GM19328 (cell line): Measurements from ENCODE around the gene ZMYND15.
"Not testable (repeated sequence)": the region's sequence is repeated elsewhere in the genome, so short reads cannot be mapped to it uniquely, and the experiment has no call there.

Experiments used
- ATAC-seq: cut with Tn5 transposase; IDR thresholded peaks from one replicate; pipeline ENCODE4 v1.9.1; 2021; ENCODE audit warnings: mild to moderate bottlenecking, moderate library complexity; ENCODE audit not compliant: unreplicated experiment

ZMYND15 gene, protein sequence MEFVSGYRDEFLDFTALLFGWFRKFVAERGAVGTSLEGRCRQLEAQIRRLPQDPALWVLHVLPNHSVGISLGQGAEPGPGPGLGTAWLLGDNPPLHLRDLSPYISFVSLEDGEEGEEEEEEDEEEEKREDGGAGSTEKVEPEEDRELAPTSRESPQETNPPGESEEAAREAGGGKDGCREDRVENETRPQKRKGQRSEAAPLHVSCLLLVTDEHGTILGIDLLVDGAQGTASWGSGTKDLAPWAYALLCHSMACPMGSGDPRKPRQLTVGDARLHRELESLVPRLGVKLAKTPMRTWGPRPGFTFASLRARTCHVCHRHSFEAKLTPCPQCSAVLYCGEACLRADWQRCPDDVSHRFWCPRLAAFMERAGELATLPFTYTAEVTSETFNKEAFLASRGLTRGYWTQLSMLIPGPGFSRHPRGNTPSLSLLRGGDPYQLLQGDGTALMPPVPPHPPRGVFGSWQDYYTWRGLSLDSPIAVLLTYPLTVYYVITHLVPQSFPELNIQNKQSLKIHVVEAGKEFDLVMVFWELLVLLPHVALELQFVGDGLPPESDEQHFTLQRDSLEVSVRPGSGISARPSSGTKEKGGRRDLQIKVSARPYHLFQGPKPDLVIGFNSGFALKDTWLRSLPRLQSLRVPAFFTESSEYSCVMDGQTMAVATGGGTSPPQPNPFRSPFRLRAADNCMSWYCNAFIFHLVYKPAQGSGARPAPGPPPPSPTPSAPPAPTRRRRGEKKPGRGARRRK

GRCh38 chr17:4739122-4740024 is at the start of gene ZMYND15, which contains the start of gene CXCL16:
TSS of gene ZMYND15 (plus strand) at chr17:4739833. CDS start at chr17:4740549, 716 bp downstream.
TSS of gene CXCL16 (minus strand) at chr17:4739928. CDS start at chr17:4739339, 589 bp downstream.
- ATAC-seq = no peak

- not testable (repeated sequence) for ATAC-seq
These were observed 49.8 kb upstream of the ZMYND15 start for GRCh38 chr17:4689872-4690271.

- no peak for ATAC-seq
These were observed 48.9 kb upstream of the ZMYND15 start for GRCh38 chr17:4690745-4691144.

- no peak for ATAC-seq
These were observed 47.9 kb upstream of the ZMYND15 start for GRCh38 chr17:4691686-4692085.

DNA sequence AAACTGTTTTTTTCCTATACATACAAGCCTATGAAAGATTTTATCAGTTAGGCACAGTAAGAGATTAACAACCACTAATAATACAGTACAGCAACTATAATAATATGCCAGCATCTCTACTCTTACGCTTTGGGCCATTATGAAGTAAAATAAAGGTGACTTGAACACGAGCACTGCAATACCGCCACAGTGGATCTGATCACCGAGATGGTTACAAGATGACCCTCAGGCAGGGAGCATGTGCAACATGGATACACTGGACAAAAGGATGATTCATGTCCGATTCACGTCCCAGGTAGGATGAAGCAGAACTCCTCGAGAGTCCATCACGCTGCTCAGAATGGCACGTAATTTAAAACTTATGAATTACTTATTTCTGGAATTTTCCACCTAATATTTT is 46.2 kb upstream of the ZMYND15 start:
- ATAC-seq = no peak

GRCh38 chr17:4696437-4696805 is 43.2 kb upstream of the ZMYND15 start:
- ATAC-seq = no peak

- ATAC-seq = not testable (repeated sequence)
These were observed 40.1 kb upstream of the ZMYND15 start for GRCh38 chr17:4699401-4700056.

DNA sequence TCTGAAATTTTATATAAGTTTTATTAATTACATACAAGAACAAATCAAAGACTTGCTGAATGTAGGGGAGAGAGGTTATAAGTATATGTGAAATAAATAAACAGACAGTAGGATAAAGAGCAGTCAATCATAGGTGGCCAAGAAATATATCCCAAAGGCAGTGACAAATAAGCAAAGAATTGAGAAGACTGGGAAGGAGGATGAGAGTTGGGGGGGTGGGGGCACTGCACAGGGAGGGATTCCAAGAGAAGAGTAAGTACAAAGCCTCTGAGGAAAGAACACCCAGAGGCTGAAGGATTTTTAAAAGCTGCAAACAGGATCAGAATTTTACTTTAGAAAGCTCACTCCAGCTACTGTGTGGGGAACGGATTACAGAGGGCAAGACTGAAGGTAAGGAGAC is 38.5 kb upstream of the ZMYND15 start:
- ATAC-seq = no peak

DNA sequence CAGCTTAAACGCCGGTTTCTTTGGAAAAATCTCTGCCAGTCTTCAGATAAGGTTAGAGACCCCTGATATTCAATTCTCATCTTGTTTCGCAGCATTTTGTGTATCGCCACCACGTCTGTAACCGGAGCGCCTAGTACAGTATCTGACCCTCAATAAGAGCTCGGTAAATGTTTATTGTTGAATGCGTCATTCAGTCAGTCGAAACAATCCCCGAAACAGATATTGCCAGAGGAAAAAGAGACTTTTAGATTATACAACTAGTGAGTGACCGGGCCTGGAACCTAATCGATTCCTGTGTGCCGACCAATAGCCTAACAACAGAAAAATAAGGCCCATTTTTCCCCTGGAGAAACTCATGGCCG is 36.3 kb upstream of the ZMYND15 start:
- ATAC-seq = no peak

- not testable (repeated sequence) for ATAC-seq
These were observed 35.1 kb upstream of the ZMYND15 start for GRCh38 chr17:4704574-4704907.

GRCh38 chr17:4704991-4705390 is 34.6 kb upstream of the ZMYND15 start:
- no peak for ATAC-seq

- ATAC-seq = no peak
These were observed 33.5 kb upstream of the ZMYND15 start for GRCh38 chr17:4706121-4706520.

- ATAC-seq = no peak
These were observed 31.2 kb upstream of the ZMYND15 start for GRCh38 chr17:4708436-4708835.

- ATAC-seq = peak; percentile 82
These were observed 29.6 kb upstream of the ZMYND15 start, which contains the start of gene ARRB2 for GRCh38 chr17:4709794-4710692. TSS of gene ARRB2 (plus strand) at chr17:4710632. CDS start at chr17:4710722, 90 bp downstream.

GRCh38 chr17:4710693-4711634 is 28.7 kb upstream of the ZMYND15 start:
- ATAC-seq = no peak

DNA sequence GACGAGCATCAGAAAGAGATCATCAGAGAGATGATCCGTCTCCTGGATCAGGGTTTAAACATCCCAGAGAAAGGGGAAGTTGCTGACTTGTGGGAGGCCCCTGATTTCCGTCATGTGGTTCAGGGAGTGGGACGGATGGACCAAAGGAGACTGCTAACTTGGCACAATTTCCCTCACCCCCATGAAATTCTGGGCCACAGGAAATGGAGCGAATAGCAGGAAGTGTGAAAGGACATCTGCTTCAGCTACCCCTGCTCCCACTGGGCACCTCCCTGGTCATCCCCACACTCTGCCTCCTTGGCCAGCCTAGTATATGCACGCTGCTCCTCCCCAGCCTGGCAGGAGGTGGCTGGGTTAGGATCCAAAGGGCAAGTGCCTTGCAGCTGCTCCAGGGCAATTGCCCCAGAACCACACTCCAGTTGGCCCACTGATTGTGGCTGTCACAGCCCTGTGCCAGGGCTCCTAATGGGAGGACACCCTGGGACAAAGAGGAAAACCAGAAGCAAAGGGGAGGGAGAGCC is 27.9 kb upstream of the ZMYND15 start:
- no peak for ATAC-seq

DNA sequence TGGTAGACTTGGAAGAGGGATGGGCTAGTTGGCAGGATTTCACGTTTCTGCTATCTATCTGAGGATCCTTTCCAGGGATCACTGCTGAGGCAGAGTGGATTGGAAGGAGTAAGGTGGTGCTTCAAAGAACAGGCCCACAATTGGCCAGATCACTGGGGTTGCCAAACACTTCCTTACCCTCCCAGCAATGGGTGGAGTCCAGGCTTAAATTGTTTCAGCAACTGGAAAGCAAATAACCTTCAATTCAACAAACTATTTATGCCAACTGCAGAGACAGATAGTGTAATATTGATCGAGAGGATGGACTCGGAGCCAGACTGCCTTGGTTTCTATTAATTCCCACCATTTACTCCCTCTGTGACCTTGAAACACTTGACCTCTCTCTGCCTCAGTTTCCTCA is 27.1 kb upstream of the ZMYND15 start:
- no peak for ATAC-seq

DNA sequence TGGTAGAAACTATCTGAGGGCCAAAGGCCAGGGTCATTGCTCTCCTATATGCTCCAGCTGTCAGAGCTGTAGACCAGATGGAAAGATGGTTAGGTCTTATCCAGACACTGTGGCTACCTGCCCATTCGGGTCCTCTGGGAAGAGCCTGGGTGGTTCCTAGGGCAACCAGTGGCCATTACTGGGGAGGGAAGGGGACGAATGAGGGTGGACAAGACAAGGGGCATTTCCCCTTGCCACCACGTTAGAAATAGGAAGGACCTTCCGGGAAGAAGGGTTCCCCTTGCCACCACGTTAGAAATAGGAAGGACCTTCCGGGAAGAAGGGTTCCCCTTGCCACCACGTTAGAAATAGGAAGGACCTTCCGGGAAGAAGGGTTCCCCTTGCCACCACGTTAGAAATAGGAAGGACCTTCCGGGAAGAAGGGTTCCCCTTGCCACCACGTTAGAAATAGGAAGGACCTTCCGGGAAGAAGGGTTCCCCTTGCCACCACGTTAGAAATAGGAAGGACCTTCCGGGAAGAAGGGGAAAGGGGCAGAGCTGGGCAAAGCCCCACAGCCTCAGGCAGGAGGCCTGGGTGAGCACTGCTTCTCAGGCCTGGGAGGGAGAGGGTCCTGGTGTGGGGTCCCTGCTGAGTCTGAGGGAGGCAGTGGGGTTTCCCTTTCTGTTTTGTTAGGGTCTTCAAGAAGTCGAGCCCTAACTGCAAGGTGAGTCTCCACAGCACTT is 25.1 kb upstream of the ZMYND15 start:
- not testable (repeated sequence) for ATAC-seq
